UCSD-AML1 (cell line): Measurements from ENCODE around the gene TRUB2.

ENCODE experiments used
- DNase-seq: peaks from one replicate; lab custom pipeline; 2025; ENCODE audit not compliant: unreplicated experiment; lab: John Stamatoyannopoulos, UW

Gene TRUB2

DNA sequence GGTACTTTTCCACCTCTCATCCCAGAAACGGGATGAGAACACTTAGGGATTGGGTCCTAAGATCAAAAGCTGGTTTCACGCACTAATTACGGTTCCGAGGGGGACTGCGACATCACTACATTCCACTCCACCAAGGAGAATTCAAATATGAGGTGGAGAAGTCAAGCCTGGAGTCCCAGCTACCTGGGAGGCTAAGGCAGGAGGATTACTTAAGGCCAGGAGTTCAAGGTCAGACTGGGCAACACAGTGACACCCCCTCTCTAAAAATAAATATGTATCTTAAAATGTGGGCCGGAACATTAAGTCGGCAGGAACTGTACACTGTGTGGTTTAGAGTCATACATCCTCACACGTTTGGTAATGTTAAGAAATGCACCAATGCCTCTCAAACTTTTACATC is 48.0 kb downstream of the TRUB2 start:
- DNase-seq: no peak

DNA sequence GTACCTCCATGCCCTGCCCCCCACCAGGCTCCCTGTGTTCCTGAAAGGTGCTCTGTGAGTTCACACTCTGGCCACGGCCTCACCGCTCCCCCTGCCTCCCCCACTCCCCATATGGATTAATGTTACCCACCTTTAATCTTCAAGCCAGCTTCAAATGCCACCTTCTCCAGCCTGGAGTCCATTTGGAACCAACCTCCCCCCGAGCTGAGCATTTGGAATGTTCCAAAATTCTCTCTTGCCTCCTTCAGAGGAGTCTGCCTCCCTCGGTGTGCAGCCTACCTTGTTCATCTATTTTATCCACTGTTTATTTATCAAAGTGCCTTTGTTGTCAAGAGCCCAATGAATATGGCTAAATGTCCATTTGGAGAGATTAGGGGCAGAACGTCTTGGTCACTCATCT is 50.7 kb downstream of the TRUB2 start:
- no peak for DNase-seq

DNA sequence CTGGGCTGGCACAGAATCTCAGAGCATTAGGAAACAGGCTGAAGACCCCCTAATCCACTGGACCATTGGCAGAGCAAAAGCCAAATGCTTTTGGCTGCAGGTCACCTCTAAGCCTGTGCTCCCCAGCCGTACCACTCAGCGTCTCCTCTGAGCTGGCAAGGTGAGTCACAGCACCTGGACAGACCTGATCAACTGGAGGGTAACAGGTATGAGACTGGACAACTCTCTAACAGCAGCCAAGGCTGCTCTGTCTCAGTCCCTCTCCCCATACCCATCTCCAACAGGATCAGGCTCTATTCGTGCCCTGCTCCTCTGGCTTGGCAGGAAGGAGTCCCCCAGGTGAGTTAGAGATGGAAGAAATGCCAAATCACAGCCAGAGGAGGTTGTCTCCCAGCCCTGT is 51.1 kb downstream of the TRUB2 start:
- DNase-seq: no peak

DNA sequence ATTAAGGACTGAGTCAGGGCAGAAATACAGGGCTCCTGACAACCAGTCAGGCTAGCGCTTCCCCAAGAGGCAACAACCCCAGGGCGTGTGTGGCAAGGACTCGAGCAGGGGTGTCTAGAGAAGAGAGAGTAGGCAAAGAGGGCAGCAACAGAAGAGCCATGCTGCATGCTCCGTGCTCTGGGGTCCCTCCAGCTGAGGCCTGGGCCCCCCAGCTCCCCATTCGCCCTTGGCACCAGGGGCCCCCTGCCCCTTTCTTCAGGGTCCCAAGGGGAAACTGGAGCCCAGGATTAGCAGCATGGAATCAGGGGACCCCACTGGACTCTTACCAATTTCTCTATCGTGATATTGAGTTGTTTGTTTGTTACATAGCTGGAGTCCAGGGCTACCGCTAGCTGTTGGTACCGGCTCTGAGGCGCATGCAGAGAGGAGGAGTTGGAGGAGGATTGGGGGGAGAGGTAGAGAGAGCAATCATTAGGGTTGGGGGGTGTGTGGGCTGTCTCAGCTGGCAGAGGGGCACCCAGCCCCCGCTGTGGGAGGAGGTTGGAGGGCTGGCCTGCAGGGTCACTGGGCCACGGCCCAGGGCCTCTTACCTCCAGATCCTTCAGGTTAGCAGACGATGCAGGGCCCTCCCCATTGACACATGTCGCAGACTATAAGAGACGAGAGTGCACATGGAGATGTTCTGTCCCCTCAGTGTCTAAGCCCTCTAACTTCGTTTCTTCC is 55.2 kb downstream of the TRUB2 start:
- no peak for DNase-seq

DNA sequence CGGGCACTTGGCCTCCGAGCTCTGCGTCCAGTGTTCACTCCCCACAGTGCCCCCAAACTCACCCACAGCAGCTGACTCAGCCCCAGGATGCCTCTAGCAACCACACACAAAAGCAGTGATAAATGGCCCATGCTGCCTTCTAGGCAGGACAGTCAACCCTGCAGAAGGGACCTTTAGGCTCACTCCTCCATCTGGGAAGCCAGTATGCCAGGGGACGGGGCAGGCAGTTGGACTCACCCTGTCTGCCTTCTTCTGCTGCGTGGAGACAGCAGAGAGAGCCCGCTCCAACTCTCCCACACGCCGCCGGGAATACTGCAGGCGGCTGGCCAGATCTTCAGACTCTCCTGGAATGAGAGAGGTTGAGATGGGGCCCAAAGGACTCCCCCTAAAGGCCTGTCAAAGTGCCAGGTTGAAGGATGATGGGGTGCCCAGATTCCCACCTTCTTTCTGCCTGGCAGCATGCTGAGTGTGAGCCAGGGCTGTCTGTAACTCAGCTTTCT is 56.8 kb downstream of the TRUB2 start:
- DNase-seq: no peak

DNA sequence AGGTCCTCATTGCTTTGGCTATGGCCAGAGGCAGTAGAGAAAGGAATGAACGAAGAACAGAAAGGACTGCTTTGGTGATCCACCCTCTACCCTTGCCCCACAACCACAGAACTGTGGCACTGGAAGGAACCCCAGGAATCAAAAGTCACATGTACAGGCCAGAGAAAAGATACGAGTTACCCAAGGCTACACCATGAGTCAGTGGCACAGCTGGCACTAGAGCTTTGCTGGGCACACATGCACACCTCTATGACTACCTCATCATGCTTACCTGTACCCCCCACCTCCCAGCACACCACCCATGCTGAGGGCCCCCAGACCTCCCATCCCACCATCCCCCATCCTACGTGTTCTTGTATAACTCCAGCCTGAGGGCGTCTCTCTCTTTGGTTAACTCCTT is 59.6 kb downstream of the TRUB2 start:
- no peak for DNase-seq

DNA sequence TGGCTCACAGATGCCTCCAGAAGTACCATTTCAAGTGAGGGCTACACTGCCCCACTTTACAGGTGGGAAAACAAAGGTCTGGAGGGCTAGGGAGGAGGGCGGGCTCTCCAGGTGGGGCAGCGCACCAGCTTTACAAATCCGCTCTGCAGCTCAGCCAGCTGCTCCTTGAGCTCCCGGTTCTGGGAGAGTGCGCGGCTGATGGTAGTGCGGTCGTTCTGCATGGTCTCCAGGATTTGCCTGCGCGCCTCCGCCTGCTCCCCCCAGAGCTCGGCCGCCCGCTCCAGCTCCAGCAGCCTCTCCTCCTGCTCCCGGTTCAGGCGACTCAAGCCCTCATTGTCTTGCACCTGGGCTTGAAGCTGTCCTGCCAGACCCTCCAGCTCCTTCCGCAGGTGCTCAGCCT is 61.9 kb downstream of the TRUB2 start:
- no peak for DNase-seq

DNA sequence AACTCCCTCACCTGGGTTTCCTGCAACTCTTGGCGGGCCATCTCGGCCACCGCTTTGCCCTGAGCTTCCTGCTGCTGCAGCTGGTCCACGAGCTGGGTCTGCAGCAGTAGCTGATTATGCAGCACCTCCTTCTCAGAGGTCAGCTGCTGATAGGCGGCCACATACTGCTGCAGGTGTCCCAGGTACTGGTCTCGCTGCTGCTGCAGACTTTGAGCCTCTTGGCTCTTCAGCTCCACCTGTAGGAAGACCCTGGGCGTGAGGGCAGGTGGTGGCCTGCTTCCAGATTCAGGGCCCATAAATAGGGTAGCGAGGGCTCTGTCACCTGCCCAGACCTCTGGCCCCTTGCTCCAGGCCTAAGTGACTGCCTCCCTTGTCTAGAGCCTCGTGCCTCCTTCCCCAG is 63.1 kb downstream of the TRUB2 start:
- no peak for DNase-seq

DNA sequence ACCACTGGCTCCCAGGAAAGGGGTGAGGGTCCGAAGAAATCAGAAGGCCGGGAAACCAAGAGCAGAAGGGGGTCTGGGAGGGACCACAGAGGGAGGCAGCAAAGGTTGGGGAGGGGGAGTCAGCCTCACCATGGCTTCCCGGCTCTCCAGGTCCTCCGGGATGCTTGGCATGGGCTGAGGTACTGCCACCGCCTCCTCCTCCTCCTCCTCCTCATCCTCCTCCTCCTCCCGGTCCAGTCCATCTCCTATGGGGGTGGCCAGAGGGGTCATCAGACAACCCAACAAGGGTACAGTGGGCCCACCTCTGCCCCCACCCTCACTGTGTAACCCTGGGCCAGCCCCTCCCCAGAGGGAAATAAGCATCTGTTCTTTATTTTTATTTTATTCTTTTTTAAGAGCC is 63.9 kb downstream of the TRUB2 start:
- DNase-seq: no peak

DNA sequence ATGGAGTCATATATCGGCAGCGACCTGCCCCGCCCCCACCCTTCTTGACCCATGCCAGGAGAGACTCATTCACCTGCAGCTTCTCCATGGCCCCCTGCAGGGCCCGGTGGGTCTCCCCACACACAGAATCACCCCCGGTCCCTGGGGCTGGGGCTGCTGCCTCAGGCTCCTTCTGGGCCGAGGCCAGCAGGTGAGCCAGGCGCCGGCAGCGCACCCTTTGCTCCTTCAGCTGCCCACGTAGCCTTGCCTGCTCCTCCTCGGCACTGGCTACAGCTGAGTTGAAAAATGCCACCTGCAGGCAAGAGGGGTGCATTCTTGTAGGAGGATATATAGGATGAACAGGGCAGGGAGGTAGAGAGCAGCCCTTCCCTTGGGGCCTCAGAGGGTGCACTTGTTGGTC is 64.3 kb downstream of the TRUB2 start:
- no peak for DNase-seq

DNA sequence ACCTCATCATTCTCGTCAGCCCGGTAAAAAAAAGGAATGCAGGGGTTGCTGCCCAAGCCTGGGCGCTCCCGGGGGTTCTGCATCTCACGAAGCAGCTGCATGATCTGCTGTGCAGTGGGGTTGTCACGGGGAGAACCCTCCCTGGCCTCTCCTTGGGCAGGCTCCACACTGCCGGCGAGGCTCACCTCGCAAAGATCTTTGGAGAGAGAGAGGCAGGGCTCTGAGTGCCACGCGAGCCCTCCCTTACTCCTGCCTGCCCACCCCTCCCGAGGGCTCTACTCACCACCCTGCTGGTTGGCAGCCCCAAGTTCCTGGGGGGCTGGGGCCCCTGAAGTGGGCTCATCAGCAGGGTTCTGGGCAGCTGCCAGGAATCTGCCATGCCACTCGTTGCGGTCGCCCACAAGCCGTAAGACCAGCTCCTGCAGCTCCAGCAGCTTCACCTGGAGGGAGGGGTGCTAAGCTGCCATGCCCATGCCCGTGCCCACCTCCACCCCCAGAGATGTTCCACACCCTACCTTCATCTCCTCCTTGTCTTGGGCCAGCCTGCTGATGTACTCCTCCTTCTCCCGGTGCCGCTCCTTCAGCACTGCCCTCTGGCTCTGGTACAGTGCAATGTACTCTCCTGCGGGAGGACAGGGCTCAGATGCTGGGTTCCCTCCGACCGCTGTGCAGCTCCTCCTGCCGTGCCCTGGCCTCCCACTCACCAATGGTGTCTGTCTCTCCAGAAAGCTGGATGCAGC is 65.0 kb downstream of the TRUB2 start:
- DNase-seq: no peak
